Kidney (tissue), 14 donors: ENCODE results near the gene WSCD2. TPM values are rescaled to one million over a fixed set of nuclear protein-coding genes. Genes with fewer than 3 reads are reported as not detected.

Experiments
- DNase-seq, 5 donors: peaks; one replicate each; pipeline ENCODE4 v3.0.0-alpha.2; 2013 to 2020
- FAIRE-seq: peaks from 2 replicates; lab custom pipeline; 2012; peaks lifted over from hg19 to GRCh38; lab: Jason Lieb, UNC
- H3K27ac ChIP-seq, 2 donors: one replicate each; pipeline ENCODE4 v1.7.0; 2013; ENCODE audit warnings: low read depth in 2 of 2, low read length in 2 of 2, inconsistent platforms in 1 of 2
- H3K27me3 ChIP-seq: one replicate; pipeline ENCODE4 v1.7.1; 2013; ENCODE audit warnings: low read length, inconsistent platforms; ENCODE audit not compliant: control insufficient read depth, insufficient read depth
- H3K36me3 ChIP-seq, 3 donors: one replicate each; pipeline versions ENCODE4 v1.7.0 to v1.7.1; 2013; ENCODE audit warnings: low read length in 3 of 3, control low read depth in 1 of 3, inconsistent platforms in 1 of 3; ENCODE audit not compliant: insufficient read depth in 3 of 3, control insufficient read depth in 2 of 3
- H3K4me1 ChIP-seq, 3 donors: one replicate each; pipeline versions ENCODE4 v1.7.0 to v1.7.1; 2013; ENCODE audit warnings: low read length in 3 of 3, inconsistent platforms in 1 of 3, low read depth in 1 of 3; ENCODE audit not compliant: control insufficient read depth in 2 of 3, insufficient read depth in 2 of 3
- H3K4me3 ChIP-seq, 3 donors: one replicate each; pipeline versions ENCODE4 v1.7.0 to v1.8.1; 2013; ENCODE audit warnings: low read length in 3 of 3, control low read depth in 1 of 3, inconsistent platforms in 1 of 3
- H3K9ac ChIP-seq, 3 donors: one replicate each; pipeline versions ENCODE4 v1.7.0 to v1.7.1; 2013; ENCODE audit warnings: low read length in 3 of 3, control low read depth in 1 of 3, inconsistent platforms in 1 of 3
- H3K9me3 ChIP-seq, 3 donors: one replicate each; pipeline versions ENCODE4 v1.7.0 to v1.7.1; 2013; ENCODE audit warnings: low read length in 3 of 3, control low read depth in 1 of 3, inconsistent platforms in 1 of 3; ENCODE audit not compliant: control insufficient read depth in 2 of 3, insufficient read depth in 1 of 3
- intact Hi-C: fragments of 100-400 bp; cut with DNase I; formaldehyde crosslinking; loops from one replicate; pipeline ENCODE4 v1.11.1; 2022
- polyA plus RNA-seq: library from polyadenylated mRNA; stranded (reverse); fragments of 350-450 nt; fragmentation: Illumina TruSeq; extraction: RNeasy Lipid Tissue Mini Kit (QIAGEN cat#74804); gene quantifications from one replicate; pipeline ENCODE4 v1.2.3, GENCODE V29; 2014; ENCODE audit warnings: low read depth, low replicate concordance; ENCODE audit not compliant: insufficient read depth
- total RNA-seq: library from RNA; stranded (reverse); fragmentation: NEBNext Ultra II Directional; extraction: Animal tissue kit (Norgen Biotek cat#: 25700); gene quantifications from one replicate; pipeline ENCODE4 v1.2.1, GENCODE V29; 2021
- TF ChIP-seq, protein P1 (sequence below): IDR thresholded peaks from 3 replicates; pipeline ENCODE4 v1.5.1; 2012; ENCODE audit warnings: mild to moderate bottlenecking, moderate library complexity, borderline replicate concordance; ENCODE audit not compliant: insufficient read depth; ENCODE audit errors: extremely low read depth
- donor health status: control.
- donor health status: control.
- donor health status: control.
- donor health status: control.
- donor health status: control.
- donor health status: DM: yes; HTN: yes; CAD: no.
- donor health status: Normal renal cell carcinoma (clear cell type).

WSCD2 gene
- total and polyA plus RNA-seq, 2 donors from 2014 or later = 1.6 to 2.0 TPM

DNA sequence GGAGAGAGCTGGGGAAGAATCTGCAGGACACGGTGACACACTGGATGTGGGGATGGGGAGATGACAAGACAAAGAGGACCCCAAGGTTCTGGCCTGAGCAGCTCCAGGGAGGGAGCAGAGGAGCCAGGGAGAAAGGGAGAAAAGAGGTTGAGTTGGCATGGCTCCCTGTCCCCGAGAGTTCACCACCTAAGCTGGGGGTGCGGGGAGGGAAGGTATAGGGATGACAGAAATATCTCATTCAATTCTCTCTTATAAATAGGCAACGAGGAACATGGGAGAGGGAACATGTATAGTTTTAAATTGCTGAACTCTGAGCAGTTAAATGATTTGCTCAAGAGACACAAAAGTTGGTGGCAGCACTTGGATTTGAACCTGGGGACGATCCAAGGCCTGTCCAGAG, 124.9 kb downstream of the WSCD2 start:
- H3K9ac ChIP-seq = no peak overlapping the region
- H3K36me3 ChIP-seq = no peaks in the 10 kb centered on the region
- FAIRE-seq = no peak
- no peak overlapping the region for H3K4me3 ChIP-seq
- peaks cover 0 to under 1% (median 0%) of the 10 kb centered on the region in 3 donors for H3K9me3 ChIP-seq
- DNase-seq = no peak
- H3K27me3 ChIP-seq = no peaks in the 10 kb centered on the region
- intact Hi-C loops = no loop called here
- H3K27ac ChIP-seq = no peak overlapping the region
- no peaks in the 10 kb centered on the region for H3K4me1 ChIP-seq
- TF ChIP-seq, protein P1, sequence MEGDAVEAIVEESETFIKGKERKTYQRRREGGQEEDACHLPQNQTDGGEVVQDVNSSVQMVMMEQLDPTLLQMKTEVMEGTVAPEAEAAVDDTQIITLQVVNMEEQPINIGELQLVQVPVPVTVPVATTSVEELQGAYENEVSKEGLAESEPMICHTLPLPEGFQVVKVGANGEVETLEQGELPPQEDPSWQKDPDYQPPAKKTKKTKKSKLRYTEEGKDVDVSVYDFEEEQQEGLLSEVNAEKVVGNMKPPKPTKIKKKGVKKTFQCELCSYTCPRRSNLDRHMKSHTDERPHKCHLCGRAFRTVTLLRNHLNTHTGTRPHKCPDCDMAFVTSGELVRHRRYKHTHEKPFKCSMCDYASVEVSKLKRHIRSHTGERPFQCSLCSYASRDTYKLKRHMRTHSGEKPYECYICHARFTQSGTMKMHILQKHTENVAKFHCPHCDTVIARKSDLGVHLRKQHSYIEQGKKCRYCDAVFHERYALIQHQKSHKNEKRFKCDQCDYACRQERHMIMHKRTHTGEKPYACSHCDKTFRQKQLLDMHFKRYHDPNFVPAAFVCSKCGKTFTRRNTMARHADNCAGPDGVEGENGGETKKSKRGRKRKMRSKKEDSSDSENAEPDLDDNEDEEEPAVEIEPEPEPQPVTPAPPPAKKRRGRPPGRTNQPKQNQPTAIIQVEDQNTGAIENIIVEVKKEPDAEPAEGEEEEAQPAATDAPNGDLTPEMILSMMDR = no peak

DNA sequence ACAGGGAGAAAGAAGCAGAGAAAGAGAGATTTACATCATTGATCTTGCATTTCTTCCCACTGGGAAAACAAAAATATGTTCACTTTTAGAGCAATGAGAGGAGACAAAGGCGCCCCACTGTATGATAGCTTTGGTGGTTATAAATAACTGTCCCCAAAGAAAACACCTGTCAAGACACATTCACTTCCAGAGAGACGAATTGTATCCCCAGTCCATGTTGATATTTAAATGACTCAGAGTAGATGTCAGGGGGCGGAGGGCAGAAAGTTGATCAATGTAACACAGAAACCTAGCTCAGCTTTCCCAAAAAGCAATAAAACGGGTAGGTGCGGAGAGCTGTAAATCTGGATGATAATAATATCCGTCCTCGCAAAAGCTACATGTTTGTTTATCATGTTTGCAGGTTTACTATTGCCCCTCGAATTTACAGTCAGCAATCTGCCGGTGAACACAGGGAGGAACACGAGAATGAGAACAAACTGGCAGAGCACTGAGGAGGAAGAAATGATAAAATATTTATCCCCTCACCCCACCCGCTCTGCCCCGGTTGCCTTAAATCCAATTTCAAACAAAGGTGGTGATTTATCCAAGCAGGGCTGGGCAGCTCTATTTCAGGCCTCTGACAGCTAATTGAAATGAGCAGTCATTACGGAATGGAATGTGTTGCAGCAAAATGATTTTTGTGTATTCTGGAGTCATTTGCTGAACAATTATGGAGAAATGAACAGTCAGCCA, 125.6 kb downstream of the WSCD2 start:
- Histone ChIP-seq H3K9ac (no peak overlapping the region), H3K4me3 (no peak overlapping the region), H3K27me3 (no peaks in the 10 kb centered on the region), H3K4me1 (no peaks in the 10 kb centered on the region), H3K9me3 (peaks cover 0 to 4% (median 2%) of the 10 kb centered on the region in 3 donors), H3K27ac (no peak overlapping the region), H3K36me3 (no peaks in the 10 kb centered on the region)
- DNase-seq = no peak
- no peak for FAIRE-seq
- TF ChIP-seq, protein P1 = no peak
- intact Hi-C loops = no loop called here

DNA sequence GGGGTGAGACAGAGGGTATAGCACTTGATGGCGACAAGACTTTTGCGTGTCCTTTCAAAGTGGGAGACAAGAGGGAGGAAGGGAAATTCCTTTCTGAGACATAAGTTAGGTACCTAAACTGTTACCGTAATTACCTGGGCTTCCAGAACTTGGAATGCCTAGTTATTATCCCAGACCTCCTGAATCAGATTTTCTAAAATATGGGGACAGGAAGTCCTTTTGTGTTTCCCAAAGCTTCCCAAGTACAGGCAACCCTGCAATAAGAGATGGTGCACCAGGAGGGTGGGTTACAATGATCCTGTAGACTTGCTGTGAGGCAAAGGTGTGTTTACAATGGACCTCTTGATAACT, 126.1 kb downstream of the WSCD2 start:
- Histone ChIP-seq H3K36me3 (no peaks in the 10 kb centered on the region), H3K27me3 (no peaks in the 10 kb centered on the region), H3K9me3 (peaks cover 0 to 10% (median 2%) of the 10 kb centered on the region in 3 donors), H3K4me1 (no peaks in the 10 kb centered on the region), H3K9ac (no peak overlapping the region), H3K4me3 (no peak overlapping the region), H3K27ac (no peak overlapping the region)
- no peak for DNase-seq
- intact Hi-C loops = no loop called here
- TF ChIP-seq, protein P1 = no peak
- FAIRE-seq = no peak
